ENCODE measurements around the gene LRRC75A. TPM values are rescaled to one million over a fixed set of nuclear protein-coding genes. Genes with fewer than 3 reads are reported as not detected.

Gene LRRC75A
- total RNA-seq, 1 experiment from 2014 or later = 1.2 TPM

- intact Hi-C loops (cut with micrococcal nuclease; ENCODE audit: unreplicated experiment) = no loop called here
- CTCF ChIA-PET = no interaction called here
These were observed 4.2 kb upstream of the LRRC75A start for GRCh38 chr17:16495980-16496819.

DNA sequence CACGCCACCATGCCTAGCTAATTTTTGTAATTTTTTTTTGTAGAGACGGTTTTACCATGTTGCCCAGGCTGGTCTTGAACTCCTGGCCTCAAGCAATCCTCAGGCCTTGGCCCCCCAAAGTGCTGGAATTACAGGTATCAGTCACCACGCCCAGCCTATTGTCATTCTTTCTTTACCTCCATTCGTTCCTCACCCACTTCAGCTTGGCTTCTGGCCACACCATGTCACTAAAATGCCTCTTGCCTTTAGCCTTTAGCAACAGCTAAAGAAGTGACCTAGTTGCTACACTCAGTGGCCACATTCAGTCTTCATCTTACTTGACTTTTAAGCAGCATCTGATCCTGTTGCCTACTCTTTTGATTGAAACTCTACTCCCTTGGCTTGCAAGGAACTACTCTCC is 3.6 kb upstream of the LRRC75A start:
- H3K4me1 ChIP-seq (ENCODE audit: control insufficient read depth, insufficient read depth, low read length) = peaks cover 4% of the 10 kb centered on the region; the same call in 1 of the 2 replicates
- H3K36me3 ChIP-seq (ENCODE audit: control insufficient read depth, insufficient read depth, low read length) = no peaks in the 10 kb centered on the region; the same call in 1 of the 2 replicates
- DNase-seq (ENCODE audit: low read depth, low spot score) (no peak), ATAC-seq (no peak)
- intact Hi-C loops (cut with micrococcal nuclease; ENCODE audit: unreplicated experiment) = no loop called here
- no peak for TF ChIP-seq POLR2AphosphoS5 (IDR thresholded peaks at IDR 0.05; ENCODE audit: low read depth, low read length)
- TF ChIP-seq, protein P1, sequence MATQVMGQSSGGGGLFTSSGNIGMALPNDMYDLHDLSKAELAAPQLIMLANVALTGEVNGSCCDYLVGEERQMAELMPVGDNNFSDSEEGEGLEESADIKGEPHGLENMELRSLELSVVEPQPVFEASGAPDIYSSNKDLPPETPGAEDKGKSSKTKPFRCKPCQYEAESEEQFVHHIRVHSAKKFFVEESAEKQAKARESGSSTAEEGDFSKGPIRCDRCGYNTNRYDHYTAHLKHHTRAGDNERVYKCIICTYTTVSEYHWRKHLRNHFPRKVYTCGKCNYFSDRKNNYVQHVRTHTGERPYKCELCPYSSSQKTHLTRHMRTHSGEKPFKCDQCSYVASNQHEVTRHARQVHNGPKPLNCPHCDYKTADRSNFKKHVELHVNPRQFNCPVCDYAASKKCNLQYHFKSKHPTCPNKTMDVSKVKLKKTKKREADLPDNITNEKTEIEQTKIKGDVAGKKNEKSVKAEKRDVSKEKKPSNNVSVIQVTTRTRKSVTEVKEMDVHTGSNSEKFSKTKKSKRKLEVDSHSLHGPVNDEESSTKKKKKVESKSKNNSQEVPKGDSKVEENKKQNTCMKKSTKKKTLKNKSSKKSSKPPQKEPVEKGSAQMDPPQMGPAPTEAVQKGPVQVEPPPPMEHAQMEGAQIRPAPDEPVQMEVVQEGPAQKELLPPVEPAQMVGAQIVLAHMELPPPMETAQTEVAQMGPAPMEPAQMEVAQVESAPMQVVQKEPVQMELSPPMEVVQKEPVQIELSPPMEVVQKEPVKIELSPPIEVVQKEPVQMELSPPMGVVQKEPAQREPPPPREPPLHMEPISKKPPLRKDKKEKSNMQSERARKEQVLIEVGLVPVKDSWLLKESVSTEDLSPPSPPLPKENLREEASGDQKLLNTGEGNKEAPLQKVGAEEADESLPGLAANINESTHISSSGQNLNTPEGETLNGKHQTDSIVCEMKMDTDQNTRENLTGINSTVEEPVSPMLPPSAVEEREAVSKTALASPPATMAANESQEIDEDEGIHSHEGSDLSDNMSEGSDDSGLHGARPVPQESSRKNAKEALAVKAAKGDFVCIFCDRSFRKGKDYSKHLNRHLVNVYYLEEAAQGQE (IDR thresholded peaks at IDR 0.05; ENCODE audit: insufficient read depth in 1 of 2, low read depth in 2 of 2, low read length in 1 of 2) = no peak
- TF ChIP-seq SIN3A (IDR thresholded peaks at IDR 0.05; ENCODE audit: borderline replicate concordance, insufficient read depth, low read depth, low read length) = no peak
- TF ChIP-seq TCF7L2 (IDR thresholded peaks at IDR 0.05; ENCODE audit: low read depth, low read length) = no peak
- no peak for TF ChIP-seq CTCF (IDR thresholded peaks at IDR 0.05)
- BruUV-seq (replicated peaks) = no TSS peak
- H3K27ac ChIP-seq (ENCODE audit: low read length) = no peak overlapping the region
- ChIA-PET CTCF (no interaction called here), POLR2A (no interaction called here)
- H3K9me3 ChIP-seq (ENCODE audit: control insufficient read depth, insufficient read depth, low read depth, low read length) = no peaks in the 10 kb centered on the region
- no peak overlapping the region for H3K4me3 ChIP-seq (ENCODE audit: low read depth in 2 of 2, low read length in 2 of 2)
- in situ Hi-C loops (cut with HindIII; ENCODE audit: low pct_unique_long_range_greater_than_20kb, low sequenced_read_pairs) = no loop called here
- H3K27me3 ChIP-seq (ENCODE audit: control insufficient read depth, insufficient read depth, low read length) = peaks cover 2% of the 10 kb centered on the region; the same call in 1 of the 2 replicates

More at GRCh38 chr17:16495980-16496819, 4.2 kb upstream of the LRRC75A start:
- POLR2A ChIA-PET = no interaction called here
- no peak overlapping the region for H3K27ac ChIP-seq (ENCODE audit: low read length)
- no peak overlapping the region for H3K4me3 ChIP-seq (ENCODE audit: low read depth in 2 of 2, low read length in 2 of 2)
- DNase-seq (ENCODE audit: low read depth, low spot score) (no peak), ATAC-seq (no peak)
- H3K4me1 ChIP-seq (ENCODE audit: control insufficient read depth, insufficient read depth, low read length) = peaks cover under 1% of the 10 kb centered on the region; the same call in 1 of the 2 replicates
- H3K36me3 ChIP-seq (ENCODE audit: control insufficient read depth, insufficient read depth, low read length) = no peaks in the 10 kb centered on the region; the same call in 1 of the 2 replicates
- no peaks in the 10 kb centered on the region for H3K9me3 ChIP-seq (ENCODE audit: control insufficient read depth, insufficient read depth, low read depth, low read length)
- BruUV-seq (replicated peaks) = no TSS peak
- in situ Hi-C loops (cut with HindIII; ENCODE audit: low pct_unique_long_range_greater_than_20kb, low sequenced_read_pairs) = no loop called here
- H3K27me3 ChIP-seq (ENCODE audit: control insufficient read depth, insufficient read depth, low read length) = peaks cover 2% of the 10 kb centered on the region; the same call in 1 of the 2 replicates
- no peak for TF ChIP-seq TCF7L2 (IDR thresholded peaks at IDR 0.05; ENCODE audit: low read depth, low read length)

- H3K9me3 ChIP-seq (ENCODE audit: control insufficient read depth, insufficient read depth, low read depth, low read length) = no peaks in the 10 kb centered on the region
- in situ Hi-C loops (cut with HindIII; ENCODE audit: low pct_unique_long_range_greater_than_20kb, low sequenced_read_pairs) (no loop called here), intact Hi-C loops (cut with micrococcal nuclease; ENCODE audit: unreplicated experiment) (no loop called here)
- no peaks in the 10 kb centered on the region; the same call in 1 of the 2 replicates for H3K36me3 ChIP-seq (ENCODE audit: control insufficient read depth, insufficient read depth, low read length)
- POLR2A ChIA-PET = no interaction called here
- H3K4me3 ChIP-seq (ENCODE audit: low read depth in 2 of 2, low read length in 2 of 2) = no peak overlapping the region
- CTCF ChIA-PET = no interaction called here
- ATAC-seq (no peak), DNase-seq (ENCODE audit: low read depth, low spot score) (no peak)
- BruUV-seq (replicated peaks) = no TSS peak
- no peak for TF ChIP-seq CTCF (IDR thresholded peaks at IDR 0.05)
- H3K27me3 ChIP-seq (ENCODE audit: control insufficient read depth, insufficient read depth, low read length) = peaks cover 2% of the 10 kb centered on the region; the same call in 1 of the 2 replicates
- H3K27ac ChIP-seq (ENCODE audit: low read length) = no peak overlapping the region
- peaks cover 4% of the 10 kb centered on the region; the same call in 1 of the 2 replicates for H3K4me1 ChIP-seq (ENCODE audit: control insufficient read depth, insufficient read depth, low read length)
These were observed 2.1 kb upstream of the LRRC75A start for GRCh38 chr17:16494059-16494458.

Data from Panc1 (cell line).